ENCODE data around the gene NPL. TPM values are rescaled to one million over a fixed set of nuclear protein-coding genes. Genes with fewer than 3 reads are reported as not detected.

Gene NPL
- total and polyA plus RNA-seq, 9 of the 15 experiments (the other 6 are each of a cell fraction or from before 2014, with no cell fraction given), result 9.9 to 22.3 (median 14.2) TPM

DNA sequence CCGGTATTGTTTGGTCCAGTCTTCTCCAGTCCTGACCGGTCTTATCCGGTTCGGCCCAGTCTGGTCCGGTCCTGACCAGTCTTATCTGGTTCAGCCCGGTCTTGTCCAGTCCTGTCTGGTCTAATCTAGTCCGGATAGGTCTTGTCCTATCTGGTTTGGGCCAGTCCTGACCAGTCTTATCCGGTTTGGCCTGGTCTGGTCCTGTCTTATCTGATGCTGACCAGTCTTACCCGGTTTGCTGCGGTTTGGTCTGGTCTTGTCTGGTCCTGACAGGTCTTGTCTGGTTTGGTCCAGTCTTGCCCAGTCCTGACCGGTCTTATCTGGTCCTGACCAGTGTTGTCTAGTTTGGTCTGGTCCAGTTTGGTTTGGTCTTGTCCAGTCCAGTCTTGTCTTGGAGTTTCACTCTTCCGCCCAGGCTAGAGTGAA is 79.7 kb downstream of the NPL start (continued):
- no peak for TF ChIP-seq ZNF253 (CRISPR knock-in tag; conservative IDR thresholded peaks at IDR 0.05)
- peak; percentile 42 for TF ChIP-seq POLR2B (IDR thresholded peaks at IDR 0.05; ENCODE audit: low read depth, partially characterized antibody)
- no peak for TF ChIP-seq KHSRP (IDR thresholded peaks at IDR 0.05)
- TF ChIP-seq CBFA2T3 (IDR thresholded peaks at IDR 0.05), result peak; percentile 73
- TF ChIP-seq, protein P1, sequence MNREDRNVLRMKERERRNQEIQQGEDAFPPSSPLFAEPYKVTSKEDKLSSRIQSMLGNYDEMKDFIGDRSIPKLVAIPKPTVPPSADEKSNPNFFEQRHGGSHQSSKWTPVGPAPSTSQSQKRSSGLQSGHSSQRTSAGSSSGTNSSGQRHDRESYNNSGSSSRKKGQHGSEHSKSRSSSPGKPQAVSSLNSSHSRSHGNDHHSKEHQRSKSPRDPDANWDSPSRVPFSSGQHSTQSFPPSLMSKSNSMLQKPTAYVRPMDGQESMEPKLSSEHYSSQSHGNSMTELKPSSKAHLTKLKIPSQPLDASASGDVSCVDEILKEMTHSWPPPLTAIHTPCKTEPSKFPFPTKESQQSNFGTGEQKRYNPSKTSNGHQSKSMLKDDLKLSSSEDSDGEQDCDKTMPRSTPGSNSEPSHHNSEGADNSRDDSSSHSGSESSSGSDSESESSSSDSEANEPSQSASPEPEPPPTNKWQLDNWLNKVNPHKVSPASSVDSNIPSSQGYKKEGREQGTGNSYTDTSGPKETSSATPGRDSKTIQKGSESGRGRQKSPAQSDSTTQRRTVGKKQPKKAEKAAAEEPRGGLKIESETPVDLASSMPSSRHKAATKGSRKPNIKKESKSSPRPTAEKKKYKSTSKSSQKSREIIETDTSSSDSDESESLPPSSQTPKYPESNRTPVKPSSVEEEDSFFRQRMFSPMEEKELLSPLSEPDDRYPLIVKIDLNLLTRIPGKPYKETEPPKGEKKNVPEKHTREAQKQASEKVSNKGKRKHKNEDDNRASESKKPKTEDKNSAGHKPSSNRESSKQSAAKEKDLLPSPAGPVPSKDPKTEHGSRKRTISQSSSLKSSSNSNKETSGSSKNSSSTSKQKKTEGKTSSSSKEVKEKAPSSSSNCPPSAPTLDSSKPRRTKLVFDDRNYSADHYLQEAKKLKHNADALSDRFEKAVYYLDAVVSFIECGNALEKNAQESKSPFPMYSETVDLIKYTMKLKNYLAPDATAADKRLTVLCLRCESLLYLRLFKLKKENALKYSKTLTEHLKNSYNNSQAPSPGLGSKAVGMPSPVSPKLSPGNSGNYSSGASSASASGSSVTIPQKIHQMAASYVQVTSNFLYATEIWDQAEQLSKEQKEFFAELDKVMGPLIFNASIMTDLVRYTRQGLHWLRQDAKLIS (CRISPR knock-in tag; IDR thresholded peaks at IDR 0.05), result no peak
- TF ChIP-seq MTF1 (CRISPR knock-in tag; IDR thresholded peaks at IDR 0.05; ENCODE audit: borderline replicate concordance), result no peak
- TF ChIP-seq HMBOX1 (IDR thresholded peaks at IDR 0.05), result peak; percentile 45; the same call in 1 of the 2 replicates
- no peak for TF ChIP-seq FOXM1 (IDR thresholded peaks at IDR 0.05; ENCODE audit: low read depth)
- 0 out of 2 replicates have a peak, but pooled peaks have one; percentile 45 for TF ChIP-seq FOXM1 (CRISPR knock-in tag; IDR thresholded peaks at IDR 0.05; ENCODE audit: low read depth)
- TF ChIP-seq CBFB (CRISPR knock-in tag; IDR thresholded peaks at IDR 0.05), result 0 out of 2 replicates have a peak, but pooled peaks have one; percentile 57
- no peak for TF ChIP-seq ZNF134 (CRISPR knock-in tag; conservative IDR thresholded peaks at IDR 0.05)
- TF ChIP-seq HNRNPLL (IDR thresholded peaks at IDR 0.05; ENCODE audit: low read depth, low read length, poor library complexity, severe bottlenecking), result no peak
- TF ChIP-seq ARID3A (IDR thresholded peaks at IDR 0.05; ENCODE audit: borderline replicate concordance, low read depth, low read length), result no peak
- TF ChIP-seq ADNP (tag; IDR thresholded peaks at IDR 0.05), result peak; percentile 57
- TF ChIP-seq ZNF75A (CRISPR knock-in tag; IDR thresholded peaks at IDR 0.05), result no peak
- TF ChIP-seq ZNF24 (IDR thresholded peaks at IDR 0.05), result peak; percentile 95
- no peak for TF ChIP-seq SREBF2 (CRISPR knock-in tag; IDR thresholded peaks at IDR 0.05)
- TF ChIP-seq RBM25 (IDR thresholded peaks at IDR 0.05; ENCODE audit: low read depth, low read length, severe bottlenecking), result no peak
- TF ChIP-seq CBX3 (IDR thresholded peaks at IDR 0.05; ENCODE audit: borderline replicate concordance in 1 of 2, low read length in 2 of 2), result peak in 1 of 2 experiments; percentile 89; a peak in 1 of 3 replicates
- peak; percentile 100 for TF ChIP-seq KLF16 (IDR thresholded peaks at IDR 0.05)
- peak in 1 of 2 experiments; percentile 87; a peak in 2 of 4 replicates for TF ChIP-seq KDM1A (IDR thresholded peaks at IDR 0.05)
- TF ChIP-seq MYBL2 (IDR thresholded peaks at IDR 0.05; ENCODE audit: low read depth), result no peak
- TF ChIP-seq MYBL2 (CRISPR knock-in tag; IDR thresholded peaks at IDR 0.05; ENCODE audit: borderline replicate concordance), result no peak
- peak; percentile 56 for TF ChIP-seq NFIC (IDR thresholded peaks at IDR 0.05)
- TF ChIP-seq ZNF232 (CRISPR knock-in tag; IDR thresholded peaks at IDR 0.05), result 0 out of 2 replicates have a peak, but pooled peaks have one; percentile 23
- no peak for TF ChIP-seq SRSF9 (IDR thresholded peaks at IDR 0.05; ENCODE audit: borderline replicate concordance, low read depth, low read length)

All from K562 (cell line).